Activated CD8-positive, alpha-beta memory T cell treated with anti-CD3 and anti-CD28 coated beads, Interleukin-2, amount 50 U/mL, for 48 hours (primary cell): ENCODE measurements around the gene LENG9.

Experiments
- DNase-seq: peaks from one replicate; pipeline ENCODE4 v3.0.0-alpha.2; 2020

The LENG9 gene

GRCh38 chr19:54420068-54420382 lies 43.6 kb downstream of the LENG9 start:
- no peak for DNase-seq

- DNase-seq, result no peak
Measured at GRCh38 chr19:54418930-54419800, 44.4 kb downstream of the LENG9 start.

GRCh38 chr19:54418030-54418929 lies 45.3 kb downstream of the LENG9 start:
- DNase-seq, result no peak

DNA sequence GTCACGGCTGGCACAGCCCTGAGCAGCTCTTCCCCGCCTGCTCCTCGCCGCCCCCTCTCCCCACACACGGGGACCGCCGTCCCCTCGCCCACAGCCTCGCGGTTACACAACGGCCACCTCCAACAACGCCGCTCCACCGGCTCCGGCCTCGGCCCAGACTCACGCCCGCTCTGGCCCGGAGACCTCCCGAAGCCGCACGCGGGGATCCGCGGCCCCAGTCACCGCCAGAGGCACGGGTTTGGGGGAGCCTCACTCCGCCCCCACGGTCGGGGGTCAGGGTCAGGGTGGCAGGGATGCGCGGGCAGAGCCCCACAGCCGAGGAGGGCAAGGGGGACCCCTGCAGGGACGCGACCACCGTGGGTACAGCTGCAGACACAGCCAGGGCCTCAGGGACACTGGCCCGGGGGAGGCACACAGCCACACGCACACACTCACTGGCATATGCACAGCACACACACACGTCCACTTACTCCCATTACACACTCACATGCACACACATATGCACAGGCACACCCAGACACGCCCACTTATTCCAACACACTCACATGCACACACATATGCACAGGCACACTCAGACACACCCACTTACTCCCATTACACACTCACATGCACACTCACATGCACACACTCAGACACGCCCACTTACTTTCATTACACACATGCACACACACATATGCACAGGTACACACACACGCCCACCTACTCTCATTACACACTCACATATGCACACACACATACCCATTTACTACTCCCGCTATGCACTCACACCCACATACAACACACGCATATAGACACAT lies 46.7 kb downstream of the LENG9 start:
- no peak for DNase-seq

- DNase-seq, result no peak
Measured at GRCh38 chr19:54415901-54416673, 47.5 kb downstream of the LENG9 start.

- DNase-seq, result peak; percentile 86
Measured at GRCh38 chr19:54415208-54415900, 48.2 kb downstream of the LENG9 start, which contains the start of gene TTYH1. TTYH1 (plus strand) TSS chr19:54415464; CDS start chr19:54415553, 89 bp downstream.

- DNase-seq, result no peak
Measured at GRCh38 chr19:54414156-54414555, 49.4 kb downstream of the LENG9 start.

GRCh38 chr19:54412877-54413276 lies 50.7 kb downstream of the LENG9 start:
- DNase-seq, result no peak
